ENCODE data around the gene PRPF31.
A peak's percentile ranks its signal among the peaks of the same experiment; 100 is the strongest.

The PRPF31 gene

GRCh38 chr19:54107876-54108490 lies 7.6 kb upstream of the PRPF31 start:
- DNase-seq (ENCODE audit: low read depth in 2 of 3, low spot score in 2 of 3), result no peak

- no peak for DNase-seq (ENCODE audit: low read depth in 2 of 3, low spot score in 2 of 3)
Measured at GRCh38 chr19:54108496-54108895, 7.1 kb upstream of the PRPF31 start.

GRCh38 chr19:54109651-54110050 lies 5.9 kb upstream of the PRPF31 start:
- DNase-seq (ENCODE audit: low read depth in 2 of 3, low spot score in 2 of 3), result no peak

- DNase-seq (ENCODE audit: low read depth in 2 of 3, low spot score in 2 of 3), result no peak
Measured at GRCh38 chr19:54114340-54115108, 1.0 kb upstream of the PRPF31 start.

GRCh38 chr19:54121259-54121658 lies 5.7 kb downstream of the PRPF31 start:
- DNase-seq (ENCODE audit: low read depth in 2 of 3, low spot score in 2 of 3), result no peak

GRCh38 chr19:54123682-54124081 lies 8.1 kb downstream of the PRPF31 start:
- no peak for DNase-seq (ENCODE audit: low read depth in 2 of 3, low spot score in 2 of 3)

- no peak for DNase-seq (ENCODE audit: low read depth in 2 of 3, low spot score in 2 of 3)
Measured at GRCh38 chr19:54124393-54124792, 8.8 kb downstream of the PRPF31 start.

GRCh38 chr19:54125713-54126112 lies 10.2 kb downstream of the PRPF31 start:
- DNase-seq (ENCODE audit: low read depth in 2 of 3, low spot score in 2 of 3), result no peak

- no peak for DNase-seq (ENCODE audit: low read depth in 2 of 3, low spot score in 2 of 3)
Measured at GRCh38 chr19:54127688-54128440, 12.3 kb downstream of the PRPF31 start.

GRCh38 chr19:54128441-54128725 lies 12.8 kb downstream of the PRPF31 start:
- no peak for DNase-seq (ENCODE audit: low read depth in 2 of 3, low spot score in 2 of 3)

GRCh38 chr19:54128796-54129616 lies 13.5 kb downstream of the PRPF31 start:
- no peak for DNase-seq (ENCODE audit: low read depth in 2 of 3, low spot score in 2 of 3)

GRCh38 chr19:54129617-54129996 lies 14.1 kb downstream of the PRPF31 start:
- no peak for DNase-seq (ENCODE audit: low read depth in 2 of 3, low spot score in 2 of 3)

GRCh38 chr19:54133312-54133956 lies 17.9 kb downstream of the PRPF31 start:
- no peak for DNase-seq (ENCODE audit: low read depth in 2 of 3, low spot score in 2 of 3)

GRCh38 chr19:54133957-54134590 lies 18.5 kb downstream of the PRPF31 start:
- no peak for DNase-seq (ENCODE audit: low read depth in 2 of 3, low spot score in 2 of 3)

- DNase-seq (ENCODE audit: low read depth in 2 of 3, low spot score in 2 of 3), result no peak
Measured at GRCh38 chr19:54136086-54136863, 20.7 kb downstream of the PRPF31 start.

- peak; percentile 82 to 99 (median 94) for DNase-seq (ENCODE audit: low read depth in 2 of 3, low spot score in 2 of 3)
Measured at GRCh38 chr19:54136864-54137698, 21.5 kb downstream of the PRPF31 start.

- DNase-seq (ENCODE audit: low read depth in 2 of 3, low spot score in 2 of 3), result no peak
Measured at GRCh38 chr19:54137699-54138488, 22.3 kb downstream of the PRPF31 start, which contains the start of gene CNOT3. Gene CNOT3 (plus strand): TSS chr19:54137762. CDS start chr19:54142979, 5,217 bp downstream.

Measured in activated CD8-positive, alpha-beta memory T cell treated with anti-CD3 and anti-CD28 coated beads for 48 hours (primary cell).